Liver (tissue), 9 donors: ENCODE data around the gene KIF1A. TPM values are rescaled to one million over a fixed set of nuclear protein-coding genes. Genes with fewer than 3 reads are reported as not detected.

Source experiments
- DNase-seq: peaks from one replicate; pipeline ENCODE4 v3.0.0-alpha.2; 2017; ENCODE audit warnings: low spot score
- H3K27ac ChIP-seq, 2 donors: one replicate each; pipeline ENCODE4 v1.7.0; 2013; ENCODE audit warnings: inconsistent platforms in 2 of 2, low read length in 2 of 2, control low read depth in 1 of 2, low read depth in 1 of 2, mild to moderate bottlenecking in 1 of 2
- H3K27me3 ChIP-seq, 4 donors: one replicate each; pipeline versions ENCODE4 v1.6.1 to v1.7.0; 2013; ENCODE audit warnings: low read length in 3 of 4, inconsistent platforms in 1 of 4, mild to moderate bottlenecking in 1 of 4, moderate library complexity in 1 of 4; ENCODE audit not compliant: control insufficient read depth in 4 of 4, insufficient read depth in 4 of 4
- H3K36me3 ChIP-seq, 4 donors: one replicate each; pipeline versions ENCODE4 v1.6.1 to v1.7.0; 2013; ENCODE audit warnings: low read length in 3 of 4, mild to moderate bottlenecking in 3 of 4, low read depth in 1 of 4, moderate library complexity in 1 of 4; ENCODE audit not compliant: control insufficient read depth in 4 of 4, insufficient read depth in 3 of 4
- H3K4me1 ChIP-seq, 4 donors: one replicate each; pipeline versions ENCODE4 v1.6.1 to v1.7.0; 2013; ENCODE audit warnings: low read length in 3 of 4, mild to moderate bottlenecking in 3 of 4, moderate library complexity in 1 of 4; ENCODE audit not compliant: control insufficient read depth in 4 of 4, insufficient read depth in 4 of 4
- H3K4me3 ChIP-seq, 3 donors: one replicate each; pipeline versions ENCODE4 v1.6.1 to v1.7.0; 2013; ENCODE audit warnings: low read length in 3 of 3, control low read depth in 1 of 3, low read depth in 1 of 3, mild to moderate bottlenecking in 1 of 3
- H3K9ac ChIP-seq, 2 donors: one replicate each; pipeline ENCODE4 v1.7.0; 2013; ENCODE audit warnings: low read length in 2 of 2, mild to moderate bottlenecking in 2 of 2, moderate library complexity in 2 of 2, control low read depth in 1 of 2, low read depth in 1 of 2
- H3K9me3 ChIP-seq, 4 donors: one replicate each; pipeline versions ENCODE4 v1.6.1 to v1.7.0; 2013; ENCODE audit warnings: low read length in 3 of 4; ENCODE audit not compliant: control insufficient read depth in 4 of 4
- ATF3 ChIP-seq: IDR thresholded peaks from 2 replicates; pipeline ENCODE4 v1.6.1; 2016; ENCODE audit warnings: antibody characterized with exemption
- EGR1 ChIP-seq, 2 donors: IDR thresholded peaks; 2 replicates each; pipeline ENCODE4 v1.6.1; 2016 to 2018; ENCODE audit warnings: antibody characterized with exemption in 2 of 2, low read depth in 2 of 2
- FOXA1 ChIP-seq: IDR thresholded peaks from 2 replicates; pipeline ENCODE4 v1.6.1; 2016; ENCODE audit warnings: antibody characterized with exemption
- FOXA2 ChIP-seq: IDR thresholded peaks from 2 replicates; pipeline ENCODE4 v1.6.1; 2016; ENCODE audit warnings: antibody characterized with exemption
- GABPA ChIP-seq, 2 donors: IDR thresholded peaks in 1 of 2; conservative IDR thresholded peaks in 1 of 2; 2 replicates each; pipeline ENCODE4 v1.6.1; 2016; ENCODE audit warnings: antibody characterized with exemption in 2 of 2, mild to moderate bottlenecking in 1 of 2, moderate library complexity in 1 of 2
- HNF4A ChIP-seq, 2 donors: conservative IDR thresholded peaks; 2 replicates each; pipeline ENCODE4 v1.6.1; 2016; ENCODE audit warnings: antibody characterized with exemption in 2 of 2, mild to moderate bottlenecking in 2 of 2
- HNF4G ChIP-seq: IDR thresholded peaks from 2 replicates; pipeline ENCODE4 v1.6.1; 2016; ENCODE audit warnings: antibody characterized with exemption
- JUND ChIP-seq, 2 donors: IDR thresholded peaks; 2 replicates each; pipeline ENCODE4 v1.6.1; 2016; ENCODE audit warnings: antibody characterized with exemption in 2 of 2
- NR2F2 ChIP-seq: IDR thresholded peaks from 2 replicates; pipeline ENCODE4 v1.6.1; 2016; ENCODE audit warnings: antibody characterized with exemption
- RAD21 ChIP-seq, 2 donors: IDR thresholded peaks; 2 replicates each; pipeline ENCODE4 v1.6.1; 2016; ENCODE audit warnings: antibody characterized with exemption in 2 of 2, mild to moderate bottlenecking in 2 of 2
- RXRA ChIP-seq, 2 donors: IDR thresholded peaks; 2 replicates each; pipeline ENCODE4 v1.6.1; 2017 to 2018; ENCODE audit warnings: antibody characterized with exemption in 2 of 2, mild to moderate bottlenecking in 1 of 2
- SP1 ChIP-seq: IDR thresholded peaks from 2 replicates; pipeline ENCODE4 v1.6.1; 2018; ENCODE audit warnings: antibody characterized with exemption, mild to moderate bottlenecking
- TAF1 ChIP-seq: conservative IDR thresholded peaks from 2 replicates; pipeline ENCODE4 v1.6.1; 2016; ENCODE audit warnings: antibody characterized with exemption, mild to moderate bottlenecking
- YY1 ChIP-seq: IDR thresholded peaks from 2 replicates; pipeline ENCODE4 v1.6.1; 2016; ENCODE audit warnings: antibody characterized with exemption, mild to moderate bottlenecking
- WGBS: extraction: QIAGEN DNeasy Blood & Tissue Kit; methylation state at CpG from one replicate; pipeline ENCODE4 v1.1.7; 2013; 5-methylcytosine and 5-hydroxymethylcytosine counted together
- polyA plus RNA-seq, 2 donors: library from polyadenylated mRNA; stranded (reverse) in 1 of 2; unstranded in 1 of 2; fragments of 200-250 nt in 1 of 2; fragments of >200 nt in 1 of 2; fragmentation: Nextera tagmentation in 1 of 2; extraction: Ambion mirVana in 1 of 2; gene quantifications; one replicate each; pipeline versions ENCODE4 v1.2.1 to v1.2.3, GENCODE V29; 2013 to 2015
- total RNA-seq, 2 donors: library from RNA; depleted of rRNA; stranded (reverse); fragments of >200 nt; gene quantifications; one replicate each; pipeline ENCODE4 v1.2.3, GENCODE V29; 2014
- TF ChIP-seq, protein P1 (sequence below): IDR thresholded peaks from 2 replicates; pipeline ENCODE4 v1.6.1; 2016; ENCODE audit warnings: antibody characterized with exemption
- TF ChIP-seq, protein P2 (sequence below): fragments of 150-350 bp; IDR thresholded peaks from 2 replicates; pipeline ENCODE4 v1.5.1; 2017; ENCODE audit warnings: improper control_type of control experiment, low read depth, low read length; ENCODE audit not compliant: missing input control
- TF ChIP-seq, protein P3 (sequence below): IDR thresholded peaks from 2 replicates; pipeline ENCODE4 v1.6.1; 2016; ENCODE audit warnings: antibody characterized with exemption
- TF ChIP-seq, protein P4 (sequence below): IDR thresholded peaks from 2 replicates; pipeline ENCODE4 v1.6.1; 2016; ENCODE audit warnings: antibody characterized with exemption, mild to moderate bottlenecking
- donor health status: healthy.
- donor health status: healthy.
- donor health status: healthy.
- donor health status: healthy.
- donor health status: healthy.

The KIF1A gene
- total and polyA plus RNA-seq, 4 donors: 0.03 to 0.21 (median 0.11) TPM

DNA sequence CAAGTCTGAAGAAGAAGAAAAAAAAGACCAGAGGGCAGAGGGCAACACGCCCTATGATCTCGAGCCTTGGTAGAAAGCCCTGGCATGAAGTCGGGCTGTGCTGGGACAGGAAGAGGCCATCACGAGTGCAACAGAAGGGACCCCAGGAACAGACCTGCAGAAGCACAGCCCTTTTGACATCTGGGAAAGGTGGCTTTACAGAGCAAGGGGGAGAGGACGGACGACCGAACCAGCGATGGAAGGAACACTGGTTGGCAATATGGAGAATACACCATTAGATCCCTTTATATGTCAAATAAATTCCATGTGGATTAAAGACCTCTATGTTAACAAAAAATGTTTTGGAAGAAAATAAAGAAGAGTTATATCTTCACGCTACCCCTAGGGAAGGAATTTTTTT, 10.7 kb downstream of the KIF1A start:
- no peak for TF ChIP-seq SP1
- TF ChIP-seq, protein P1, sequence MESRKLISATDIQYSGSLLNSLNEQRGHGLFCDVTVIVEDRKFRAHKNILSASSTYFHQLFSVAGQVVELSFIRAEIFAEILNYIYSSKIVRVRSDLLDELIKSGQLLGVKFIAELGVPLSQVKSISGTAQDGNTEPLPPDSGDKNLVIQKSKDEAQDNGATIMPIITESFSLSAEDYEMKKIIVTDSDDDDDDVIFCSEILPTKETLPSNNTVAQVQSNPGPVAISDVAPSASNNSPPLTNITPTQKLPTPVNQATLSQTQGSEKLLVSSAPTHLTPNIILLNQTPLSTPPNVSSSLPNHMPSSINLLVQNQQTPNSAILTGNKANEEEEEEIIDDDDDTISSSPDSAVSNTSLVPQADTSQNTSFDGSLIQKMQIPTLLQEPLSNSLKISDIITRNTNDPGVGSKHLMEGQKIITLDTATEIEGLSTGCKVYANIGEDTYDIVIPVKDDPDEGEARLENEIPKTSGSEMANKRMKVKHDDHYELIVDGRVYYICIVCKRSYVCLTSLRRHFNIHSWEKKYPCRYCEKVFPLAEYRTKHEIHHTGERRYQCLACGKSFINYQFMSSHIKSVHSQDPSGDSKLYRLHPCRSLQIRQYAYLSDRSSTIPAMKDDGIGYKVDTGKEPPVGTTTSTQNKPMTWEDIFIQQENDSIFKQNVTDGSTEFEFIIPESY: no peak
- TF ChIP-seq HNF4A (conservative IDR thresholded peaks at IDR 0.05): no peak
- TF ChIP-seq NR2F2: no peak
- TF ChIP-seq ATF3: no peak
- TF ChIP-seq FOXA2: no peak
- TF ChIP-seq HNF4G: no peak
- TF ChIP-seq EGR1 (IDR thresholded peaks at IDR 0.05; ENCODE audit: low read depth in 2 of 2): no peak
- TF ChIP-seq RAD21 (IDR thresholded peaks at IDR 0.05): no peak
- TF ChIP-seq GABPA (IDR thresholded peaks at IDR 0.05 in 1 of 2, conservative IDR thresholded peaks at IDR 0.05 in 1 of 2): no peak
- TF ChIP-seq, protein P2, sequence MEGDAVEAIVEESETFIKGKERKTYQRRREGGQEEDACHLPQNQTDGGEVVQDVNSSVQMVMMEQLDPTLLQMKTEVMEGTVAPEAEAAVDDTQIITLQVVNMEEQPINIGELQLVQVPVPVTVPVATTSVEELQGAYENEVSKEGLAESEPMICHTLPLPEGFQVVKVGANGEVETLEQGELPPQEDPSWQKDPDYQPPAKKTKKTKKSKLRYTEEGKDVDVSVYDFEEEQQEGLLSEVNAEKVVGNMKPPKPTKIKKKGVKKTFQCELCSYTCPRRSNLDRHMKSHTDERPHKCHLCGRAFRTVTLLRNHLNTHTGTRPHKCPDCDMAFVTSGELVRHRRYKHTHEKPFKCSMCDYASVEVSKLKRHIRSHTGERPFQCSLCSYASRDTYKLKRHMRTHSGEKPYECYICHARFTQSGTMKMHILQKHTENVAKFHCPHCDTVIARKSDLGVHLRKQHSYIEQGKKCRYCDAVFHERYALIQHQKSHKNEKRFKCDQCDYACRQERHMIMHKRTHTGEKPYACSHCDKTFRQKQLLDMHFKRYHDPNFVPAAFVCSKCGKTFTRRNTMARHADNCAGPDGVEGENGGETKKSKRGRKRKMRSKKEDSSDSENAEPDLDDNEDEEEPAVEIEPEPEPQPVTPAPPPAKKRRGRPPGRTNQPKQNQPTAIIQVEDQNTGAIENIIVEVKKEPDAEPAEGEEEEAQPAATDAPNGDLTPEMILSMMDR: no peak
- no peak for TF ChIP-seq TAF1
- TF ChIP-seq FOXA1: no peak
- 91% methylated on average over 9 of the region's 9 CpGs for WGBS

DNA sequence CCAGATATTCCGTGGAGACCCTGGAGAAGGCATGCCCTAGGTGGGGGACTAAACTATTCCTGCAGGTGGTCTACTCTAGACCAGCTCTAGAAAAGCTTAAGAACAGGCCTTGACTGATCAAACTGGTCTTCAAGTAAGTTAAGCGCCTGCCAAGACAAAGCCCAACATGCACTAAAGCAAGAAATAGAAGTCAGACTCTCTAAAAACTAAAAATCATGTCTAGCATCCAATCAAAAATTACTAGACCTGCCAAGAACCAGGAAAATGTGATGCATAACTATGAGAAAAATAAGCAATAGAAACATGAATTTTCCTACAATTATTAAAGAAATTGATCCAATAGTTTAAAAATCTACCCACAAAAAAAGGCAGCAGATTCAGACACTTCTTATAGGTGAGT, 13.6 kb downstream of the KIF1A start:
- Histone ChIP-seq H3K9me3 (no peaks in the 10 kb centered on the region), H3K4me1 (no peaks in the 10 kb centered on the region), H3K4me3 (no peak overlapping the region), H3K27me3 (no peaks in the 10 kb centered on the region), H3K36me3 (no peaks in the 10 kb centered on the region), H3K27ac (no peak overlapping the region), H3K9ac (no peak overlapping the region)
- DNase-seq: no peak
- no peak for TF ChIP-seq GABPA (IDR thresholded peaks at IDR 0.05 in 1 of 2, conservative IDR thresholded peaks at IDR 0.05 in 1 of 2)
- TF ChIP-seq, protein P1: no peak
- TF ChIP-seq FOXA2: no peak
- TF ChIP-seq, protein P3, sequence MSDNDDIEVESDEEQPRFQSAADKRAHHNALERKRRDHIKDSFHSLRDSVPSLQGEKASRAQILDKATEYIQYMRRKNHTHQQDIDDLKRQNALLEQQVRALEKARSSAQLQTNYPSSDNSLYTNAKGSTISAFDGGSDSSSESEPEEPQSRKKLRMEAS: no peak
- no peak for TF ChIP-seq ATF3
- TF ChIP-seq FOXA1: no peak
- no peak for TF ChIP-seq NR2F2
- TF ChIP-seq JUND (IDR thresholded peaks at IDR 0.05): no peak
- no peak for TF ChIP-seq YY1
- no peak for TF ChIP-seq HNF4G
- TF ChIP-seq SP1: no peak
- TF ChIP-seq RAD21 (IDR thresholded peaks at IDR 0.05): no peak
- TF ChIP-seq TAF1: no peak
- TF ChIP-seq, protein P4, sequence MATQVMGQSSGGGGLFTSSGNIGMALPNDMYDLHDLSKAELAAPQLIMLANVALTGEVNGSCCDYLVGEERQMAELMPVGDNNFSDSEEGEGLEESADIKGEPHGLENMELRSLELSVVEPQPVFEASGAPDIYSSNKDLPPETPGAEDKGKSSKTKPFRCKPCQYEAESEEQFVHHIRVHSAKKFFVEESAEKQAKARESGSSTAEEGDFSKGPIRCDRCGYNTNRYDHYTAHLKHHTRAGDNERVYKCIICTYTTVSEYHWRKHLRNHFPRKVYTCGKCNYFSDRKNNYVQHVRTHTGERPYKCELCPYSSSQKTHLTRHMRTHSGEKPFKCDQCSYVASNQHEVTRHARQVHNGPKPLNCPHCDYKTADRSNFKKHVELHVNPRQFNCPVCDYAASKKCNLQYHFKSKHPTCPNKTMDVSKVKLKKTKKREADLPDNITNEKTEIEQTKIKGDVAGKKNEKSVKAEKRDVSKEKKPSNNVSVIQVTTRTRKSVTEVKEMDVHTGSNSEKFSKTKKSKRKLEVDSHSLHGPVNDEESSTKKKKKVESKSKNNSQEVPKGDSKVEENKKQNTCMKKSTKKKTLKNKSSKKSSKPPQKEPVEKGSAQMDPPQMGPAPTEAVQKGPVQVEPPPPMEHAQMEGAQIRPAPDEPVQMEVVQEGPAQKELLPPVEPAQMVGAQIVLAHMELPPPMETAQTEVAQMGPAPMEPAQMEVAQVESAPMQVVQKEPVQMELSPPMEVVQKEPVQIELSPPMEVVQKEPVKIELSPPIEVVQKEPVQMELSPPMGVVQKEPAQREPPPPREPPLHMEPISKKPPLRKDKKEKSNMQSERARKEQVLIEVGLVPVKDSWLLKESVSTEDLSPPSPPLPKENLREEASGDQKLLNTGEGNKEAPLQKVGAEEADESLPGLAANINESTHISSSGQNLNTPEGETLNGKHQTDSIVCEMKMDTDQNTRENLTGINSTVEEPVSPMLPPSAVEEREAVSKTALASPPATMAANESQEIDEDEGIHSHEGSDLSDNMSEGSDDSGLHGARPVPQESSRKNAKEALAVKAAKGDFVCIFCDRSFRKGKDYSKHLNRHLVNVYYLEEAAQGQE: no peak
- no peak for TF ChIP-seq RXRA (IDR thresholded peaks at IDR 0.05)
- no peak for TF ChIP-seq HNF4A (conservative IDR thresholded peaks at IDR 0.05)
- TF ChIP-seq, protein P2: no peak
- no peak for TF ChIP-seq EGR1 (IDR thresholded peaks at IDR 0.05; ENCODE audit: low read depth in 2 of 2)
- 85% methylated on average over 2 of the region's 2 CpGs for WGBS

More for the DNA sequence above, 10.7 kb downstream of the KIF1A start:
- Histone ChIP-seq H3K4me3 (no peak overlapping the region), H3K27me3 (no peaks in the 10 kb centered on the region), H3K9me3 (no peaks in the 10 kb centered on the region), H3K4me1 (no peaks in the 10 kb centered on the region), H3K36me3 (no peaks in the 10 kb centered on the region), H3K27ac (no peak overlapping the region), H3K9ac (no peak overlapping the region)
- no peak for DNase-seq
